Aorta (tissue), 5 donors: ENCODE data around the gene TK2. TPM values are rescaled to one million over a fixed set of nuclear protein-coding genes. Genes with fewer than 3 reads are reported as not detected.

Source experiments
- ATAC-seq: fragments of 200-7000 bp; cut with Tn5 transposase; one replicate; pipeline ENCODE4 v1.9.1; 2022; ENCODE audit warnings: moderate library complexity; ENCODE audit not compliant: low FRiP score
- DNase-seq, 2 donors: peaks; one replicate each; pipeline ENCODE4 v3.0.0-alpha.2; 2020
- H3K27ac ChIP-seq, 2 donors: one replicate each; pipeline ENCODE4 v1.5.1; 2013; ENCODE audit warnings: low read length in 2 of 2, mild to moderate bottlenecking in 2 of 2, moderate library complexity in 2 of 2, control low read depth in 1 of 2, inconsistent platforms in 1 of 2, low read depth in 1 of 2
- H3K27me3 ChIP-seq, 2 donors: one replicate each; pipeline ENCODE4 v1.6.1; 2013; ENCODE audit warnings: control low read depth in 1 of 2, low read length in 1 of 2, mild to moderate bottlenecking in 1 of 2, moderate library complexity in 1 of 2; ENCODE audit not compliant: insufficient read depth in 2 of 2, control insufficient read depth in 1 of 2
- H3K36me3 ChIP-seq, 2 donors: one replicate each; pipeline ENCODE4 v1.6.1; 2013; ENCODE audit warnings: control low read depth in 1 of 2, low read length in 1 of 2, mild to moderate bottlenecking in 1 of 2; ENCODE audit not compliant: insufficient read depth in 2 of 2, control insufficient read depth in 1 of 2
- H3K4me1 ChIP-seq, 2 donors: one replicate each; pipeline ENCODE4 v1.6.1; 2013; ENCODE audit warnings: low read length in 2 of 2, control low read depth in 1 of 2, mild to moderate bottlenecking in 1 of 2, moderate library complexity in 1 of 2; ENCODE audit not compliant: insufficient read depth in 2 of 2, control insufficient read depth in 1 of 2
- H3K4me3 ChIP-seq, 2 donors: one replicate each; pipeline ENCODE4 v1.5.1; 2013; ENCODE audit warnings: low read length in 2 of 2, control low read depth in 1 of 2, mild to moderate bottlenecking in 1 of 2
- H3K9me3 ChIP-seq: one replicate; pipeline ENCODE4 v1.6.1; 2013; ENCODE audit warnings: mild to moderate bottlenecking, low read length; ENCODE audit not compliant: control insufficient read depth
- WGBS, 2 donors: extraction: QIAGEN DNeasy Blood & Tissue Kit; methylation state at CpG; one replicate each; pipeline ENCODE4 v1.1.7; 2013; 5-methylcytosine and 5-hydroxymethylcytosine counted together
- intact Hi-C, 2 donors: fragments of 100-400 bp; cut with DNase I; formaldehyde crosslinking; loops; one replicate each; pipeline versions ENCODE4 v1.14.2 to v1.15.0; 2022
- polyA plus RNA-seq, 2 donors: library from polyadenylated mRNA; stranded (reverse); fragments of 200-250 nt; gene quantifications; one replicate each; pipeline ENCODE4 v1.2.3, GENCODE V29; 2013
- total RNA-seq, 2 donors: library from RNA; stranded (reverse); fragmentation: NEBNext Ultra II Directional; extraction: Animal tissue kit (Norgen Biotek cat#: 25700); gene quantifications; one replicate each; pipeline ENCODE4 v1.2.1, GENCODE V29; 2021
- donor health status: healthy with polysubstance abuse.
- donor health status: Bipolar disorder and iron deficiency.
- donor health status: DM: no; HTN: no; CAD: no.
- donor health status: DM: no; HTN: no; CAD: no.
- donor health status: DM: yes; HTN: yes; CAD: no.

Gene TK2
- total and polyA plus RNA-seq, 4 donors, result 18.9 to 43.4 (median 28.9) TPM

GRCh38 chr16:66544016-66544757, 5.7 kb downstream of the TK2 start:
- H3K36me3 ChIP-seq, result no peaks in the 10 kb centered on the region
- H3K27ac ChIP-seq, result no peak overlapping the region
- H3K4me3 ChIP-seq, result no peak overlapping the region
- no peaks in the 10 kb centered on the region for H3K4me1 ChIP-seq
- H3K9me3 ChIP-seq, result no peaks in the 10 kb centered on the region
- no peaks in the 10 kb centered on the region for H3K27me3 ChIP-seq
- no peak for DNase-seq
- no peak for ATAC-seq
- WGBS, 2 donors, result 73 to 76% methylated on average over 7 of the region's 7 CpGs
- intact Hi-C loops, result no loop called here

GRCh38 chr16:66543541-66543940, 6.4 kb downstream of the TK2 start:
- Histone ChIP-seq H3K4me1 (no peaks in the 10 kb centered on the region), H3K4me3 (no peak overlapping the region), H3K27ac (no peak overlapping the region), H3K36me3 (no peaks in the 10 kb centered on the region), H3K27me3 (no peaks in the 10 kb centered on the region), H3K9me3 (no peaks in the 10 kb centered on the region)
- WGBS, 2 donors, result 85 to 86% methylated on average over 6 of the region's 6 CpGs
- ATAC-seq (no peak), DNase-seq (no peak)
- intact Hi-C loops, result no loop called here

- Histone ChIP-seq H3K27me3 (no peaks in the 10 kb centered on the region), H3K4me1 (no peaks in the 10 kb centered on the region), H3K27ac (no peak overlapping the region), H3K36me3 (no peaks in the 10 kb centered on the region), H3K9me3 (no peaks in the 10 kb centered on the region), H3K4me3 (no peak overlapping the region)
- DNase-seq (no peak), ATAC-seq (no peak)
- intact Hi-C loops, result no loop called here
- WGBS, 2 donors, result 88 to 90% methylated on average over 3 of the region's 3 CpGs
Observed at GRCh38 chr16:66542396-66542795, 7.5 kb downstream of the TK2 start.

DNA sequence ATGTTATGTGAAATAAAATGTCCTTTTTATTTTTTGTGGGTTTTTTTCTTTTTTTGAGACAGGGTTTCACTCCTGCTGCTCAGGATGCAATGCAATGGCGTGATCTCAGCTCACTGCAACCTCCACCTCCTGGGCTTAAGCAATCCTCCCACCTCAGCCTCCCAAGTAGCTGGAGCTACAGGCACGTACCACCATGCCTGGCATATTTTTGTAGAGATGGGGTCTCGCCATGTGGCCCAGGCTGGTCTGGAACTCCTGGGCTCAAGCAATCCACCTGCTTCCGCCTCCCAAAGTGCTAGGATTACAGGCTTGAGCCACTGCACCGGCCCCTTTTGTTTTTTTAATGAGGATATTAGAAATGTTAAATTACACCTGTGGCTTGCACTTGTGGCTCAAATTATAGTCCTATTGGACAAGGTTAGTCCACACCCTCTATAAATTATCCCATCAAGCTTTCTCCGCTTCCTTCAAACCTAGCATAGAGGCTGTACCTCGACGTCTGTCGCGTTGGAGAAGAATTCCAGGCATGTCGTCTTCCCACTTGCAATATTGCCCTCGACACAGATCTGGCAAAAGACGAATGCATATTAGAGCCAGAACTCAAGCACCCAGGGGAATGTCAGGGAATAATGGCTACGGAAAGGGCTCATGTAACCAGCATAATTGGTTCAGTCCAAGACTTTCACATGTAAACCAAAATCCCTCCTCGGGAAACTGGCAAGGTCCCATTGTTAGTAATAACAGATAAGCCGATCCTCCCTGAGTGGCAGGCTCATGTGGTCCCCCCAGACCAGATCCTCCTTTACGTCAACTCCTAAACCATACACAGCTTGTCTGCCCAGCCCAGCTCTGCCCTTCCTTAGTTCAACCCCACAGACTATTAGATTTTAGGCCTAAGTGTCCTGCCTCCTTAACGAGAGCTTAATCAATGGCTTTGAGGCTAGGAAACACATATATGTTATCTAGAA, 8.2 kb downstream of the TK2 start:
- Histone ChIP-seq H3K27ac (no peak overlapping the region), H3K4me3 (no peak overlapping the region), H3K27me3 (no peaks in the 10 kb centered on the region), H3K9me3 (no peaks in the 10 kb centered on the region), H3K36me3 (no peaks in the 10 kb centered on the region), H3K4me1 (no peaks in the 10 kb centered on the region)
- DNase-seq (no peak), ATAC-seq (no peak)
- WGBS, 2 donors, result 56 to 65% methylated on average over 18 of the region's 18 CpGs
- intact Hi-C loops, result no loop called here

DNA sequence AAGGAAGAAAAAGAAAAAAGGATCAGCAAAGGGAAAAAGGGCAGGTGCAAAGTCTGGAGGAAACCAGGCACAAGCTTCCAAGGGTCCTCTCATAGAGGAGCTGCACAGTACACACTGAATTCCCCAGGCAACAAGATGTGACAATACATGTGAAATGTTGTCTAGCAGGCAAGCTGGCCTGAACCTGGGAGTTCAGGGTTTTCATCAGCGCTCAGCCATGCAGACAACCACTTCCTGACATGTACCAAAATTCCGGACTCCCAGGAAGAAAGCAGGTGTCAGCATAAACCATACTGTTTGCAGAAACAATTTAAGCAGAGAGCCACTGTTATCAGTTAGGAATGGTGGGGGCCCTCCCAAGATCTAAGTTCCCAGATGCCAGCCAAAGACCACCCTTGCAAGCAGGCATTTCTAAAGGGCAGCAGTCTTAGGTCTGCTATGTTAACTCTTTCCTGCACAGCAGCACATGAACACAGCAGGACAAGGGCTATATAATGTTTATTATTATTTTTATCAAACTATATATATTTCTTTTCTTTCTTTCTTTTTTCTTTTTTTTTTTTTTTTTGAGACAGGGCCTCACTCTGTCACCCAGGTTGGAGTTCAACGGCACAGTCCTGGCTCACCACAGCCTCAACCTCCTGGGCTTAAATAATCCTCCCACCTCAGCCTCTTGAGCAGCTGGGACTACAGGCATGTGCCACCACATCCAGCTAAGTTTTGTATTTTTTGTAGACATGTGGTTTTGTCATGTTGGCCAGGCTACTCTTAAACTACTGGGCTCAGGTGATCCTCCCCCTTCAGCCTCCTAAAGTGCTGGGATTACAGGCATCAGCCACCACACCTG, 10.1 kb downstream of the TK2 start:
- H3K27me3 ChIP-seq, result no peaks in the 10 kb centered on the region
- no peaks in the 10 kb centered on the region for H3K4me1 ChIP-seq
- DNase-seq, result no peak
- no peak overlapping the region for H3K27ac ChIP-seq
- H3K36me3 ChIP-seq, result no peaks in the 10 kb centered on the region
- 80 to 89% methylated on average over 3 of the region's 3 CpGs for WGBS, 2 donors
- intact Hi-C loops, result no loop called here
- ATAC-seq, result no peak
- H3K9me3 ChIP-seq, result no peaks in the 10 kb centered on the region
- no peak overlapping the region for H3K4me3 ChIP-seq

DNA sequence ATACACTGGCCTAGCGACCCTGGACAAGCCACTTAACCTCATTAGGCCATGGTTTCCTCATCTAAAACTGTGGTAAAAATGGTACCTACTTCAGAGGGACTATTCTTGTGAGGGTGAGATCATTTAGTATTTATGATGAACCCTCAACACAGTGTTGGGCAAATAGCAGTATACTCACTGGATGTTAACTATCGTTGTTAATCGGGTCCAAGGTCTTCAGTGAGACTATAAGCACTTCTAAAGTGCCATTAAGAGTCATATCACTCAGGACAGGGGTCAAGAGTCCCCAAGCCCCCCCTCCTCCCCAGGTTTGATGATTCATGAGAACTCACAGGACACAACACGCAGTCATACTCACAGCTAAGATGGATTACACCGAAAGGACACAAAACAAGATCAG, 11.0 kb downstream of the TK2 start:
- Histone ChIP-seq H3K4me1 (no peaks in the 10 kb centered on the region), H3K36me3 (peaks cover 0 to 1% of the 10 kb centered on the region in 2 donors), H3K27ac (no peak overlapping the region), H3K27me3 (no peaks in the 10 kb centered on the region), H3K9me3 (no peaks in the 10 kb centered on the region), H3K4me3 (no peak overlapping the region)
- intact Hi-C loops, result no loop called here
- no peak for DNase-seq
- WGBS, 2 donors, result 88 to 93% methylated on average over 5 of the region's 5 CpGs
- no peak for ATAC-seq

DNA sequence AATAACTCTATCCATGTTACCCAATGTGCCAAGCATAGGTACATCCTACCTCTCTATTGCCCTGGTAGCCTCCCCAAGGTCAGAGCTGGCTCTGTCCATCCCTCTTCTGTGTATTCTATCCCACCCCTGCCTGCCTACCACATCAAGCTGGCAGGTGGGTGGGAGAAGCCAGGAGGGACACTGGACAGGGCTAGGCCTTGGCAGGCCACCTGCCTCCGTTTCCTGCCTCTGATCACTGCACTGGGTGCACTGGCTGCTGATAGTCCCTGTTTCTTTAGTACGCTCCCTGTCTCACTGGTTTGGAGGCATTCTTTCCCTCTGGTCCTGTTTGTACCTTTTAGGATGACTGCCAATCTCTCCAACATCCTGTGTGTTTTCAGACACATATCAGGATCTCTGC, 12.7 kb downstream of the TK2 start:
- no peaks in the 10 kb centered on the region for H3K9me3 ChIP-seq
- H3K4me3 ChIP-seq, result no peak overlapping the region
- H3K36me3 ChIP-seq, result peaks cover 0 to 1% of the 10 kb centered on the region in 2 donors
- H3K27me3 ChIP-seq, result no peaks in the 10 kb centered on the region
- DNase-seq (no peak), ATAC-seq (no peak)
- no peaks in the 10 kb centered on the region for H3K4me1 ChIP-seq
- 86 to 88% methylated on average over 2 of the region's 2 CpGs for WGBS, 2 donors
- no peak overlapping the region for H3K27ac ChIP-seq
- intact Hi-C loops, result no loop called here

DNA sequence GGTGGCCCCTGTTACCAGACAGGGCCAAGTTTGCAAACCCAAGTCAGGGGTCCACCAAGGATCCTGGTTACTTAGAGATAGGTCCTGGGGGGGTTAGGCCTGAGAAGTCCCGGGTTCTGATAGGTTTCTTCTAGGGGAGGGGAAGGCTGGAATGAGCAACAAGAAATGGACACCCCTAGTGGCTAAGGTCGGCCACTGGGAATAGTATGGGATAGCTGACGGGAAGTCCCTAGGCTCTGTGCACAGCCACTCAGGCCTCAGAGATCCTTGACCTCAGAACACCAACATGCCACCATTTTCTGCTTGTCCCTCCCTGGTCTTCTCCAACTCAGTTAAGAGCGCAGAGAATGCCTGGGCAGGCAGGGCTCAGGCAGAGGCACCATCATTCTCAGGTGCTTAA, 13.4 kb downstream of the TK2 start:
- intact Hi-C loops, result no loop called here
- 82 to 90% methylated on average over 4 of the region's 4 CpGs for WGBS, 2 donors
- no peaks in the 10 kb centered on the region for H3K27me3 ChIP-seq
- H3K4me3 ChIP-seq, result no peak overlapping the region
- H3K36me3 ChIP-seq, result peaks cover 0 to 1% of the 10 kb centered on the region in 2 donors
- ATAC-seq, result no peak
- no peak for DNase-seq
- H3K4me1 ChIP-seq, result no peaks in the 10 kb centered on the region
- no peak overlapping the region for H3K27ac ChIP-seq
- H3K9me3 ChIP-seq, result no peaks in the 10 kb centered on the region
